ENCODE measurements around the gene TSPAN11.

Gene TSPAN11

DNA sequence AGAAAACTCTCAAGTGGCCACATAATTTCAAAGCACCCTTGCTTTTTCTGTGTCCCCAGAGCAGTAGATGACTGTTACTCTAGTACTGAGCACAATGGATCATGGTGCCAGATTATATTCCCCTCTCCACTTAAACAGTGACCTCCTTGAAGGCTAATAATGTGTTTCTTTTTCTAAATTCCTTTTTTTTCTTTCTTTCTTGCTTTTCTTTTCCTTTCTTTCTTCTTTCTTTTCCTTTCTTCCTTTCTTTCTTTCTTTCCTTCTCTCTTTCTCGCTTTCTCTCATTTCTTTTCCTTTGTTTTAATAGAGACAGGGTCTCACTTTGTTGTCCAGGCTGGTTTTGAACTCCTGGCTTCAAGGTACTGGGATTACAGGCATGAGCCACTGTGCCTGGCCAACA lies 26.2 kb upstream of the TSPAN11 start:
- TF ChIP-seq, protein P1, sequence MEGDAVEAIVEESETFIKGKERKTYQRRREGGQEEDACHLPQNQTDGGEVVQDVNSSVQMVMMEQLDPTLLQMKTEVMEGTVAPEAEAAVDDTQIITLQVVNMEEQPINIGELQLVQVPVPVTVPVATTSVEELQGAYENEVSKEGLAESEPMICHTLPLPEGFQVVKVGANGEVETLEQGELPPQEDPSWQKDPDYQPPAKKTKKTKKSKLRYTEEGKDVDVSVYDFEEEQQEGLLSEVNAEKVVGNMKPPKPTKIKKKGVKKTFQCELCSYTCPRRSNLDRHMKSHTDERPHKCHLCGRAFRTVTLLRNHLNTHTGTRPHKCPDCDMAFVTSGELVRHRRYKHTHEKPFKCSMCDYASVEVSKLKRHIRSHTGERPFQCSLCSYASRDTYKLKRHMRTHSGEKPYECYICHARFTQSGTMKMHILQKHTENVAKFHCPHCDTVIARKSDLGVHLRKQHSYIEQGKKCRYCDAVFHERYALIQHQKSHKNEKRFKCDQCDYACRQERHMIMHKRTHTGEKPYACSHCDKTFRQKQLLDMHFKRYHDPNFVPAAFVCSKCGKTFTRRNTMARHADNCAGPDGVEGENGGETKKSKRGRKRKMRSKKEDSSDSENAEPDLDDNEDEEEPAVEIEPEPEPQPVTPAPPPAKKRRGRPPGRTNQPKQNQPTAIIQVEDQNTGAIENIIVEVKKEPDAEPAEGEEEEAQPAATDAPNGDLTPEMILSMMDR (IDR thresholded peaks at IDR 0.05; ENCODE audit: control insufficient read depth, insufficient read depth, low read depth, low read length, missing control alignments): no peak

DNA sequence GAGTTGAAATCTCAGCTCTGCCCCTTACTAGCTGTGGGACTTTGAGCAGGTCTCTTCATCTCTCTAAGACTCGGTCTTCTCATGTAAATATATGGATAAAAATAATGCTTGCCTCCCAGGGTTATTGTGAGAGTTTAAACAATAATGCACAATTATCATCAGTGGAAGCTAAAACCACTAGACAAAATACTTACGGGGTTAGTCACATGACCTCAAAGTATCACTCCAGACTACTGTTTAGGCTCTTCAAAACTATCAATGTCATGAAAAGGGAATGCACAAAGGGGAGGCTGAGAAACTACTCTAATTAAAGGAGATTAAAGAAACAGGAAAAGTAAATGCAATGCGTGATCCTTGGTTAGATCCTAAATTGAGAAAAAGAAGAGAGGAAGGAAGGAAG lies 24.5 kb upstream of the TSPAN11 start:
- H3K4me3 ChIP-seq (ENCODE audit: control insufficient read depth, low read depth, low read length): no peak overlapping the region
- TF ChIP-seq, protein P1 (IDR thresholded peaks at IDR 0.05; ENCODE audit: control insufficient read depth, insufficient read depth, low read depth, low read length, missing control alignments): no peak
- DNase-seq (ENCODE audit: low read depth): no peak

More for the DNA sequence above, 26.2 kb upstream of the TSPAN11 start:
- no peak overlapping the region for H3K4me3 ChIP-seq (ENCODE audit: control insufficient read depth, low read depth, low read length)
- DNase-seq (ENCODE audit: low read depth): no peak

DNA sequence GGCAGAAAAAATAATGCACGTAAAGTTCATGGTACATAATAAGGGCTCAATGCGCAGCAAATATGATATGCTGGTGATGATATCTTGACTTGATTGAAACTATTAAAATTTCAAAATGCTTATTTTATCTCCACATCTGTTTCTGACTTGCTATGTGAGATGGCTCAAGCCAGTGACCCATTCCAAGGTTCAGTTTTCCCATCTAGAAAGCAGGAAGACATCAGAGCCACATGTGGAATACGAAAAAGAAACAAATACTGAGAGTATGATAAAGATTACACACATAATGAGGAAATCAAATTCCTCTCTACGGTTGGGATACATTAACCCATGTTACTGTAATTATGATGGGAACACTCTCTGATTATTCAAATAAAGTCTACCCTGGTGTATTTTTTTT lies 24.0 kb upstream of the TSPAN11 start:
- TF ChIP-seq, protein P1 (IDR thresholded peaks at IDR 0.05; ENCODE audit: control insufficient read depth, insufficient read depth, low read depth, low read length, missing control alignments): no peak
- DNase-seq (ENCODE audit: low read depth): no peak
- H3K4me3 ChIP-seq (ENCODE audit: control insufficient read depth, low read depth, low read length): no peak overlapping the region

DNA sequence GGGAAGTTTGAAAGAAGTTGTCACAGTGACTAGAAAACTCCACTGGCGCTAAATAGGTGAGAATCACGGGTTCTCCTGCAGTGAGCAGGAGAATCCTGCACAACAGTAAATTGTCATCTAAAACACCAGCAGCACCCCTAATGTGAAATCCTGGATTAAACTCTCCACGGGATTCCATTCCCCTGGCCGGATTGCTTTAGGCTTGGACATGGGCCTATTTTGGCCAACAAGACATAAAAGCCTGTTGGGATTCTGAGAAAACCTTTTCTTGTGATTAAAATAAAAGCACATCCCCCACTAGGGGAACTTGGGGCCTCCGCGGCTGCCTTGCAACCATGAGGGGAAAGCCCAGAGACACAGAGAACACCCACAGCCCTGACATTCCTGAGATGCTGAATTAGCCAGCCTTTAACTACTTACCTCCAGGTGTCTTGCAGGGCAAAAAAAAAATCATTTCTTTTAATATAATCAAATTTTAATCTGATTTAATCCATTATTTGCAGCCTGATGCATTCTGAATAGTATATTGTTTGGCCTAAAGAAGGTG lies 21.0 kb upstream of the TSPAN11 start:
- TF ChIP-seq, protein P1 (IDR thresholded peaks at IDR 0.05; ENCODE audit: control insufficient read depth, insufficient read depth, low read depth, low read length, missing control alignments): no peak
- H3K4me3 ChIP-seq (ENCODE audit: control insufficient read depth, low read depth, low read length): no peak overlapping the region
- DNase-seq (ENCODE audit: low read depth): no peak

GRCh38 chr12:30908076-30908721 lies 18.3 kb upstream of the TSPAN11 start:
- TF ChIP-seq, protein P1 (IDR thresholded peaks at IDR 0.05; ENCODE audit: control insufficient read depth, insufficient read depth, low read depth, low read length, missing control alignments): no peak
- no peak overlapping the region for H3K4me3 ChIP-seq (ENCODE audit: control insufficient read depth, low read depth, low read length)
- no peak for DNase-seq (ENCODE audit: low read depth)

DNA sequence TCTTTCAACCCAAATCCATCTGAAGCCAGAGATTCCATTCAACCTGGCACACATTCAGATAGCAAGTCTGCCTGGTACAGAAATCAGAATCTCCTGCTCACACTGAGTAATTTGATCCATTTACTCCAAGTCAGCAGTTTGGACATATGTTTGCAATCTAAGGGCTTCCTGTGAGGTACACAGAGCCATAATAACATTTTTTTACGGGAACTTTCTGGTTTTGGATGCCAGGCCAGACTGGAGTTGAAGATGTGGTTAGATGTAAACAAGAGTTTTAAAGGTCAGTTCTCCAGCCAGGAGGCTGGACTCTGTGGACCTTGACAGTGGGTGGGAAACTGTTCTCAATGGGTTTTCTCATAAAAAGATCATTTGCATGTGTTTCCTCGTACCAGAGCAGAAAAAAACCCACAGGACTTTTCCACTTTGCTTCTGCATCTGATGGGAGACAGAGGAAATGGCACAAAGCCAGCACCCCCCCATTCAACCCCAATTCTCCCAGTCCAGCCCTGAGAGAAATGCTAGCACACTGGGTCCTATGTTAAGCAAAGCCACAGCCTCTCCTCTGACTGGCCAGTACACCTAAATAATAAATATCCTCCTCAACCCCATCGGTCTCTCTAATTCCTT lies 17.7 kb upstream of the TSPAN11 start:
- TF ChIP-seq, protein P1 (IDR thresholded peaks at IDR 0.05; ENCODE audit: control insufficient read depth, insufficient read depth, low read depth, low read length, missing control alignments): no peak
- DNase-seq (ENCODE audit: low read depth): peak; percentile 92
- H3K4me3 ChIP-seq (ENCODE audit: control insufficient read depth, low read depth, low read length): no peak overlapping the region

All from AG09309 (cell line).